Calu3 (cell line): Measurements from ENCODE around the gene OBSCN. TPM values are rescaled to one million over a fixed set of nuclear protein-coding genes. Genes with fewer than 3 reads are reported as not detected.

ENCODE experiments used
- BruUV-seq: library from RNA; stranded (reverse); fragments of 400-500 nt; replicated peaks from 2 replicates; lab custom pipeline; 2021; lab: Mats Ljungman, UMichigan
- CTCF ChIA-PET: fragments of 300-600 bp; sonication (Branson Sonifier 250); formaldehyde crosslinking; loops from one replicate; lab custom pipeline; 2022; ENCODE audit warnings: antibody characterized with exemption; lab: Charles Lee
- DNase-seq: peaks from one replicate; pipeline ENCODE4 v3.0.0; 2022
- H3K27ac Mint-ChIP-seq: one replicate; pipeline ENCODE4 v1.8.0; 2022; ENCODE audit warnings: mixed read lengths; ENCODE audit not compliant: unreplicated experiment
- H3K27me3 Mint-ChIP-seq: one replicate; pipeline ENCODE4 v1.8.0; 2022; ENCODE audit warnings: mixed read lengths; ENCODE audit not compliant: unreplicated experiment
- H3K36me3 Mint-ChIP-seq: one replicate; pipeline ENCODE4 v1.8.0; 2022; ENCODE audit warnings: mild to moderate bottlenecking, moderate library complexity, mixed read lengths; ENCODE audit not compliant: insufficient read depth, unreplicated experiment
- H3K4me1 Mint-ChIP-seq: one replicate; pipeline ENCODE4 v1.8.0; 2022; ENCODE audit warnings: mild to moderate bottlenecking, low read depth, mixed read lengths; ENCODE audit not compliant: unreplicated experiment
- H3K4me3 Mint-ChIP-seq: one replicate; pipeline ENCODE4 v1.8.0; 2022; ENCODE audit warnings: mild to moderate bottlenecking, low read depth, moderate library complexity, mixed read lengths; ENCODE audit not compliant: unreplicated experiment
- H3K9me3 Mint-ChIP-seq: one replicate; pipeline ENCODE4 v1.8.0; 2022; ENCODE audit warnings: low read depth, mixed read lengths; ENCODE audit not compliant: unreplicated experiment
- intact Hi-C: fragments of 100-400 bp; cut with micrococcal nuclease; formaldehyde crosslinking; loops from one replicate; pipeline ENCODE4 v1.10.0; 2022; ENCODE audit not compliant: unreplicated experiment
- total RNA-seq: library from RNA; stranded (reverse); gene quantifications from 2 replicates; pipeline ENCODE4 v1.2.3, GENCODE V29; 2022
- TF ChIP-seq, protein P1 (sequence below): fragments of 200-600 bp; IDR thresholded peaks from one replicate; pipeline ENCODE4 v1.8.0; 2022; ENCODE audit warnings: antibody characterized with exemption; ENCODE audit not compliant: unreplicated experiment

The OBSCN gene
- total RNA-seq, 1 experiment from 2014 or later = 19.5 TPM

DNA sequence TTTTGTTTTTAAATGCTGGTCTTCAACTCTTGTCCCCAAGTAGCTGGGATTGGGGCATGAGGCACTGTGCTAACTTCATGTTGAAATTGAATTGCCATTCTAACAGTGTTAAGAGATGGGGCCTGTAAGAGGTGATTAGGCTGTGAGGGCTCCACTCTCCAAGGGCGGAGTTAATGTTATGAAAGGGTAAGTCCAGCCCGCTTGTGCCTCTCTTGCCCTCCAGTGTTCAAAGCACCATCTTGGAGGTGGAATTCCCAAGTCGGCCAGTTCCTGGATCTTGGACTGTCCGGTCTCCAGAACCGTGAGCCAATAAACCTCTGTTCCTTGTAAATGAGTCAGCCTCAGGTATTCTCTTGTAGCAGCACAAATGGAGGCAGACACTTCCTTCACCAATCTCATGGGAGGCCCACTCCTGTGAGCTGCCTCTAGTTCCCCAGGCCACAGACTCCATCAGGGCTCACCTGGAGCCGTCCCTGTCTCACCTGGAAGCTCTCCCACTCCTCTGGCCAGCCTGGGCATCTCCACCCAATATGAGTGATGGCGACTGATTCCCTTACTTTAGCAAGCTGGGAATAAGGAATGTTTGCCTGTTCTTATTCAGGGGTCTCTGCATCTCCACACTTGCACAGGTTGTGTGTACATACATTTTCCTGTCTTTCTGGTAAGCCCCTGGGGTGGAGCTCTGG lies 26.7 kb upstream of the OBSCN start:
- Mint-ChIP-seq H3K27ac (no peak overlapping the region), H3K27me3 (no peaks in the 10 kb centered on the region), H3K4me1 (no peaks in the 10 kb centered on the region), H3K4me3 (no peak overlapping the region), H3K36me3 (no peaks in the 10 kb centered on the region), H3K9me3 (no peaks in the 10 kb centered on the region)
- CTCF ChIA-PET = interaction anchor here (0.7 kb wide), 1 partner anchor 142 kb away, joined by 3 read pairs; no protein-coding TSS in a partner anchor
- intact Hi-C loops = no loop called here
- no TSS peak for BruUV-seq
- DNase-seq = no peak
- TF ChIP-seq, protein P1, sequence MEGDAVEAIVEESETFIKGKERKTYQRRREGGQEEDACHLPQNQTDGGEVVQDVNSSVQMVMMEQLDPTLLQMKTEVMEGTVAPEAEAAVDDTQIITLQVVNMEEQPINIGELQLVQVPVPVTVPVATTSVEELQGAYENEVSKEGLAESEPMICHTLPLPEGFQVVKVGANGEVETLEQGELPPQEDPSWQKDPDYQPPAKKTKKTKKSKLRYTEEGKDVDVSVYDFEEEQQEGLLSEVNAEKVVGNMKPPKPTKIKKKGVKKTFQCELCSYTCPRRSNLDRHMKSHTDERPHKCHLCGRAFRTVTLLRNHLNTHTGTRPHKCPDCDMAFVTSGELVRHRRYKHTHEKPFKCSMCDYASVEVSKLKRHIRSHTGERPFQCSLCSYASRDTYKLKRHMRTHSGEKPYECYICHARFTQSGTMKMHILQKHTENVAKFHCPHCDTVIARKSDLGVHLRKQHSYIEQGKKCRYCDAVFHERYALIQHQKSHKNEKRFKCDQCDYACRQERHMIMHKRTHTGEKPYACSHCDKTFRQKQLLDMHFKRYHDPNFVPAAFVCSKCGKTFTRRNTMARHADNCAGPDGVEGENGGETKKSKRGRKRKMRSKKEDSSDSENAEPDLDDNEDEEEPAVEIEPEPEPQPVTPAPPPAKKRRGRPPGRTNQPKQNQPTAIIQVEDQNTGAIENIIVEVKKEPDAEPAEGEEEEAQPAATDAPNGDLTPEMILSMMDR = no peak

DNA sequence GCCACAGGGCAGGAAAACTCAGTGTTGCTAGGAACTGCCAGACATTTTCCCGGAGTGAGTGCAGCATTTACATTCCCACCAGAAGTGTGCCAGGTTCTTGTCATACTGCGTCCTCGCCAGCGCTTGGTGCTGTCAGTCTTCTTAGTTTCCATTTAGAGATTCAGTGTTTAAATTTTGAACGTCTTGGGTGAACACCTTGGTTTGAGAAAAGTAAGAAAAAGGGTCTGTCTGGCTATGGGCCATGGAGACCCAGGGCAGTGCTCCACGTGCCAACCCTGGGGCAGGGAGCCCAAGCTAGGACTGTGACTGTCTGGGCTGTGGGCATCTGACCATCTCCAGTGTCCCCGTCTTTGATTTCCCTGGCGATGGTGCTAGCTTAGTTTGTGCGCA lies 26.2 kb upstream of the OBSCN start:
- H3K27me3 Mint-ChIP-seq = no peaks in the 10 kb centered on the region
- BruUV-seq = no TSS peak
- DNase-seq = no peak
- TF ChIP-seq, protein P1 = no peak
- intact Hi-C loops = no loop called here
- no peaks in the 10 kb centered on the region for H3K9me3 Mint-ChIP-seq
- no peak overlapping the region for H3K27ac Mint-ChIP-seq
- no peaks in the 10 kb centered on the region for H3K4me1 Mint-ChIP-seq
- H3K4me3 Mint-ChIP-seq = no peak overlapping the region
- H3K36me3 Mint-ChIP-seq = no peaks in the 10 kb centered on the region
- CTCF ChIA-PET = no interaction called here

DNA sequence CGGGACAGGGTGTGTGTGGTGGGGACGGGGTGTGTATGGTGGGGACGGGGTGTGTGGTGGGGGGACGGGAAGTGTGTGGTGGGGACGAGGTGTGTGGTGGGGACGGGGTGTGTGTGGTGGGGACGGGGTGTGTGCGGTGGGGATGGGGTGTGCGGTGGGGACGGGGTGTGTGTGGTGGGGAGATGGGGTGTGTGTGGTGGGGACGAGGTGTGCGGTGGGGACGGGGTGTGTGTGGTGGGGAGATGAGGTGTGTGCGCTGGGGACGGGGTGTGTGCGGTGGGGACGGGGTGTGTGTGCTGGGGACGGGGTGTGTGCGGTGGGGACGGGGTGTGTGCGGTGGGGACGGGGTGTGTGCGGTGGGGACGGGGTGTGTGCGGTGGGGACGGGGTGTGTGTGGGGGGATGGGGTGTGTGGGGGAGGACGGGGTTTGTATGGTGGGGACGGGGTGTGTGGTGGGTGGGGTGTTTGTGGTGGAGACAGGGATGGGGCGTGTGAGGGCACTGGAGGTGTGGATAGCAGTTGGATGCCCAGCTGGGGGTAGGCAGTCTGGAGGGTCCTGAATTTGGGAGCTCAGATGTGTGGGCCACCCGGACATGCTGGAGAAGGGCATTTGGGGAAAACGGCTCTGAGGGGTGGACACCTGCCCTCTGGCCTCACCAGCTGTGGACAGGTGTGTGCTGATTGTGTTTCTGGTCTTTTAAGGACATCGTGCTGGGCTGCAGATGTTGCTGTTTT lies 25.4 kb upstream of the OBSCN start:
- CTCF ChIA-PET = no interaction called here
- no TSS peak for BruUV-seq
- Mint-ChIP-seq H3K4me3 (no peak overlapping the region), H3K27me3 (no peaks in the 10 kb centered on the region), H3K9me3 (no peaks in the 10 kb centered on the region), H3K36me3 (no peaks in the 10 kb centered on the region), H3K4me1 (no peaks in the 10 kb centered on the region), H3K27ac (no peak overlapping the region)
- DNase-seq = no peak
- intact Hi-C loops = no loop called here
- TF ChIP-seq, protein P1 = no peak

DNA sequence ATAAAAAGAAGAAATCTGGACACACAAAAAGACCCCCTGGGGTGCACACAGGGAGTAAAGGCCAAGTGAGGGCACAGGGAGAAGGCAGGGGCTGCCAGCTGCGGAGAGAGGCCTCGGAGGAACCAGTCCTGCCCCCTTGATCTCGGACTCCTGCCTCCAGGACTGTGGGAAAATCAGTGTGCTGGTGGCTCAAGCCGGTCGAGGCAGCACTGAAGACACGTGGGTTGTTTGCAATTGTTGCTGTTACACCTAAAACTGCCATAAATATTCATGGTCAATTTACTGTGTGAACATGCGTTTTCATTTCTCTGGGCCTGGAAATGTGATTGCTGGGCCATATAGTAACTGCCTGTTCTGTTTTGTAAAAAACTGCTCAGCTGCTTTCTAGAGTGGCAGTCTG lies 23.7 kb upstream of the OBSCN start:
- H3K4me3 Mint-ChIP-seq = no peak overlapping the region
- no peak overlapping the region for H3K27ac Mint-ChIP-seq
- TF ChIP-seq, protein P1 = no peak
- H3K4me1 Mint-ChIP-seq = no peaks in the 10 kb centered on the region
- DNase-seq = no peak
- H3K9me3 Mint-ChIP-seq = no peaks in the 10 kb centered on the region
- intact Hi-C loops = no loop called here
- H3K27me3 Mint-ChIP-seq = no peaks in the 10 kb centered on the region
- no peaks in the 10 kb centered on the region for H3K36me3 Mint-ChIP-seq
- BruUV-seq = no TSS peak
- CTCF ChIA-PET = no interaction called here
